Neuronal stem cell (in vitro differentiated cells): Measurements from ENCODE around the gene PPM1L.

Experiments used
- DNase-seq: peaks from one replicate; pipeline ENCODE4 v3.0.0-alpha.2; 2013; ENCODE audit warnings: low spot score
- H2AFZ ChIP-seq: one replicate; pipeline ENCODE4 v1.6.1; 2013; ENCODE audit warnings: mild to moderate bottlenecking, low read length, inconsistent platforms
- H2AK5ac ChIP-seq: 2 replicates; pipeline ENCODE4 v1.6.1; 2013; ENCODE audit warnings: low read depth, mild to moderate bottlenecking, inconsistent platforms, low read length, moderate library complexity, mixed read lengths
- H2BK120ac ChIP-seq: 2 replicates; pipeline ENCODE4 v1.6.1; 2013; ENCODE audit warnings: low read depth, mild to moderate bottlenecking, inconsistent platforms, low read length, moderate library complexity, mixed read lengths
- H2BK12ac ChIP-seq: one replicate; pipeline ENCODE4 v1.6.1; 2013; ENCODE audit warnings: low read length, inconsistent platforms
- H2BK15ac ChIP-seq: 2 replicates; pipeline ENCODE4 v1.6.1; 2013; ENCODE audit warnings: mild to moderate bottlenecking, low read length, inconsistent platforms, mixed read lengths
- H2BK5ac ChIP-seq: one replicate; pipeline ENCODE4 v1.6.1; 2013; ENCODE audit warnings: inconsistent platforms, mild to moderate bottlenecking, low read length, moderate library complexity
- H3K14ac ChIP-seq: one replicate; pipeline ENCODE4 v1.6.1; 2013; ENCODE audit warnings: low read length, inconsistent platforms
- H3K18ac ChIP-seq: 2 replicates; pipeline ENCODE4 v1.6.1; 2013; ENCODE audit warnings: low read length, inconsistent platforms
- H3K23ac ChIP-seq: 2 replicates; pipeline ENCODE4 v1.6.1; 2013; ENCODE audit warnings: low read depth, mild to moderate bottlenecking, mixed read lengths, low read length, inconsistent platforms; ENCODE audit not compliant: poor library complexity
- H3K27ac ChIP-seq: replicated peaks from 3 replicates; pipeline ENCODE4 v1.5.1; 2013; ENCODE audit warnings: low read length, inconsistent platforms
- H3K27me3 ChIP-seq, 3 experiments: 2 replicates each; pipeline ENCODE4 v1.6.1; 2013; ENCODE audit warnings: low read length in 3 of 3, mild to moderate bottlenecking in 2 of 3, inconsistent platforms in 1 of 3, low read depth in 1 of 3, mixed read lengths in 1 of 3, moderate library complexity in 1 of 3; ENCODE audit not compliant: control insufficient read depth in 3 of 3, insufficient read depth in 3 of 3
- H3K36me3 ChIP-seq, 2 donors: replicated peaks in 1 of 2; 2 replicates each; pipeline ENCODE4 v1.6.1; 2013; ENCODE audit warnings: low read length in 2 of 2; ENCODE audit not compliant: control insufficient read depth in 2 of 2, insufficient read depth in 2 of 2
- H3K4ac ChIP-seq: 2 replicates; pipeline ENCODE4 v1.6.1; 2013; ENCODE audit warnings: inconsistent platforms, mild to moderate bottlenecking, low read length, moderate library complexity
- H3K4me1 ChIP-seq, 2 donors: 1 replicate in 1 of 2; 2 replicates in 1 of 2; pipeline ENCODE4 v1.6.1; 2013; ENCODE audit warnings: low read length in 2 of 2, low read depth in 1 of 2; ENCODE audit not compliant: control insufficient read depth in 2 of 2, insufficient read depth in 1 of 2
- H3K4me2 ChIP-seq: one replicate; pipeline ENCODE4 v1.6.1; 2013; ENCODE audit warnings: mild to moderate bottlenecking, low read length, inconsistent platforms; ENCODE audit not compliant: insufficient read depth, poor library complexity, severe bottlenecking
- H3K4me3 ChIP-seq, 2 donors: 2 replicates each; pipeline ENCODE4 v1.5.1; 2013; ENCODE audit warnings: low read length in 2 of 2, mild to moderate bottlenecking in 2 of 2, inconsistent platforms in 1 of 2, moderate library complexity in 1 of 2
- H3K79me1 ChIP-seq: one replicate; pipeline ENCODE4 v1.6.1; 2013; ENCODE audit warnings: low read depth, mild to moderate bottlenecking, inconsistent platforms, low read length, moderate library complexity
- H3K9ac ChIP-seq: one replicate; pipeline ENCODE4 v1.6.1; 2013; ENCODE audit warnings: mild to moderate bottlenecking, low read depth, low read length, inconsistent platforms; ENCODE audit not compliant: poor library complexity
- H3K9me3 ChIP-seq, 2 donors: replicated peaks in 1 of 2; 2 replicates each; pipeline versions ENCODE3 to v1.6.1; 2013; ENCODE audit warnings: low read length in 2 of 2, mild to moderate bottlenecking in 2 of 2, inconsistent platforms in 1 of 2, low read depth in 1 of 2, mixed read lengths in 1 of 2, moderate library complexity in 1 of 2; ENCODE audit not compliant: control insufficient read depth in 2 of 2, insufficient read depth in 1 of 2
- H4K8ac ChIP-seq: one replicate; pipeline ENCODE4 v1.6.1; 2013; ENCODE audit warnings: low read depth, mild to moderate bottlenecking, inconsistent platforms, low read length, moderate library complexity
- H4K91ac ChIP-seq: one replicate; pipeline ENCODE4 v1.6.1; 2013; ENCODE audit warnings: low read length, low read depth, mild to moderate bottlenecking, inconsistent platforms; ENCODE audit not compliant: poor library complexity
- WGBS, 2 donors: extraction: QIAGEN DNeasy Blood & Tissue Kit; methylation state at CpG; one replicate each; pipeline ENCODE4 v1.1.7; 2013; ENCODE audit warnings: missing lambda C conversion rate in 2 of 2, mixed read lengths in 1 of 2; ENCODE audit not compliant: insufficient read length in 2 of 2, insufficient replicate concordance in 1 of 2; ENCODE audit errors: extremely low coverage in 2 of 2; 5-methylcytosine and 5-hydroxymethylcytosine counted together

The PPM1L gene

DNA sequence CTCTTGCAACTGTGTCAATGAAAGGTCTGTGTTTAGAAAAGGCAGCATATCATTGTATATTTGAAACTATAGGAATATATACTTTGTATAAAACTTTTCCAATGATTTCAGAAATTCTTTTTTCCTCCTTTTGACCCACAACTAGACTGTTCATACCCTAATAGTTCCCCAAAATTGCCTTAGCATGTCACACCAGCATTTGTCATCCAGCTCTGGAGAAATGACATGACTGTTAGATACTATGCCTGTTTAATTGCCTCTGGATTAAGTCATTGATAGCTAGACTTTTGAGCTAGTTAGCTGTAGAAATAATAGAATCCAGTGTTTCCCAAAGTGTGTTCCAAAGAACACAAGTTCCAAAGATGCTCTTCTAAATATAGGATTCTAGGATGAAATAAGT is 316.7 kb downstream of the PPM1L start:
- H4K8ac ChIP-seq: no peak overlapping the region
- H3K18ac ChIP-seq: no peak overlapping the region
- H3K4me1 ChIP-seq: peaks cover 0 to 5% of the 10 kb centered on the region in 2 donors

DNA sequence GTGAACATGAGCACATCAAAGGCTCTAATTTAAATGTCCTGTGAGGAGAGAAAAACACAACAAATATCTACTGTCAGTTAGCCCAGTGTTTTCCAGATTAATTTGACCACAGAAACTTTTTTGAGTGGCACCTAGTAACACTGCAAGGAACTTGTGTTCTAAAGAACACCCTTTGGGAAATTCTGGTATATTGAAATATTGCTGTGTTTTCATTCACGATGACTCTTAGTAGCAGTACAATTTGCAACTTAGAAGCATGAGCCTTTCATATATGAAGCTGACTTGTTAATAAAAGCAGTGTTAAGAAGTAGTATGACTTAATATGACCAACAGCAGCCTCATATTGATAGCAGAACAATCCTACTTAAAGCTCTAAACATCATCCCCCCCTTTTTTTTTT is 317.1 kb downstream of the PPM1L start:
- H3K4ac ChIP-seq: no peak overlapping the region
- H3K9ac ChIP-seq: no peak overlapping the region
- no peaks in the 10 kb centered on the region for H3K79me1 ChIP-seq

More for the DNA sequence above, 316.7 kb downstream of the PPM1L start:
- Histone ChIP-seq H2AK5ac (no peak overlapping the region), H3K14ac (no peak overlapping the region), H3K4me2 (no peak overlapping the region), H2BK120ac (no peak overlapping the region), H2AFZ (no peak overlapping the region), H4K91ac (no peak overlapping the region), H3K9ac (no peak overlapping the region), H3K27ac (no peak overlapping the region), H3K79me1 (no peaks in the 10 kb centered on the region), H3K4ac (no peak overlapping the region), H2BK5ac (no peak overlapping the region), H2BK12ac (no peak overlapping the region), H2BK15ac (no peak overlapping the region), H3K27me3 (no peaks in the 10 kb centered on the region), H3K4me3 (no peak overlapping the region), H3K36me3 (peaks cover 0 to 20% of the 10 kb centered on the region in 2 donors), H3K9me3 (no peaks in the 10 kb centered on the region), H3K23ac (no peak overlapping the region)
- no peak for DNase-seq

DNA sequence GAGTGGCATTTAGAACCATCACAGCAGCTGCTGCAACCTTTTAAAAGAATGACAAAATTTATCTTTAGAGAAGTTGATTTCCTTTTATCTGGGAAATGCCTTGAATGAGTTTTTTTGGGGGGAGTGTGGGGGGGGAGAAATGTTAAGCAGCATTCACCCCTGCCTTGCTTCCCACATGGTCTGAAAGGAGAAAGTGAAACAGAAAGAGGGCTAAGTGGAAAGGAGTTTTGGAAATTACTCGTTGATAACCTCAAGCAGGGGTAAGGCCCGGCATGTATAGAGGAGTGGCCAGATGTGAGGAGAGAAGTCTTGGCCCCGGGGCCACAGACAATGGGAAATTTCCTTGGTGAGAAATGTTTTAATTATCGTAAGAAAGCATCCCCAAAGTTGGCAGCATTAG is 325.6 kb downstream of the PPM1L start:
- Histone ChIP-seq H2BK15ac (no peak overlapping the region), H3K4me2 (no peak overlapping the region), H3K27me3 (no peaks in the 10 kb centered on the region), H4K8ac (no peak overlapping the region), H2AFZ (no peak overlapping the region), H4K91ac (no peak overlapping the region), H2BK12ac (no peak overlapping the region), H3K14ac (no peak overlapping the region), H2AK5ac (no peak overlapping the region), H3K4ac (no peak overlapping the region), H3K27ac (no peak overlapping the region), H2BK120ac (no peak overlapping the region), H3K23ac (no peak overlapping the region), H3K9ac (no peak overlapping the region), H2BK5ac (no peak overlapping the region), H3K4me3 (no peak overlapping the region), H3K9me3 (no peaks in the 10 kb centered on the region), H3K36me3 (peaks cover 0 to 2% of the 10 kb centered on the region in 2 donors), H3K4me1 (peaks cover 0 to 3% of the 10 kb centered on the region in 2 donors), H3K18ac (no peak overlapping the region), H3K79me1 (no peaks in the 10 kb centered on the region)
- DNase-seq: no peak
- WGBS, 2 donors: no CpG with 5 or more reads among the region's 4 CpGs

More for the DNA sequence above, 317.1 kb downstream of the PPM1L start:
- Histone ChIP-seq H2AFZ (no peak overlapping the region), H2BK15ac (no peak overlapping the region), H3K14ac (no peak overlapping the region), H4K8ac (no peak overlapping the region), H3K9me3 (no peaks in the 10 kb centered on the region), H3K18ac (no peak overlapping the region), H3K27me3 (no peaks in the 10 kb centered on the region), H2AK5ac (no peak overlapping the region), H3K4me2 (no peak overlapping the region), H3K4me1 (peaks cover 0 to 5% of the 10 kb centered on the region in 2 donors), H2BK5ac (no peak overlapping the region), H2BK120ac (no peak overlapping the region), H4K91ac (no peak overlapping the region), H3K4me3 (no peak overlapping the region), H2BK12ac (no peak overlapping the region), H3K27ac (no peak overlapping the region), H3K23ac (no peak overlapping the region), H3K36me3 (peaks cover 0 to 20% of the 10 kb centered on the region in 2 donors)
- no peak for DNase-seq
- WGBS, 2 donors: no CpG with 5 or more reads among the region's 1 CpG

DNA sequence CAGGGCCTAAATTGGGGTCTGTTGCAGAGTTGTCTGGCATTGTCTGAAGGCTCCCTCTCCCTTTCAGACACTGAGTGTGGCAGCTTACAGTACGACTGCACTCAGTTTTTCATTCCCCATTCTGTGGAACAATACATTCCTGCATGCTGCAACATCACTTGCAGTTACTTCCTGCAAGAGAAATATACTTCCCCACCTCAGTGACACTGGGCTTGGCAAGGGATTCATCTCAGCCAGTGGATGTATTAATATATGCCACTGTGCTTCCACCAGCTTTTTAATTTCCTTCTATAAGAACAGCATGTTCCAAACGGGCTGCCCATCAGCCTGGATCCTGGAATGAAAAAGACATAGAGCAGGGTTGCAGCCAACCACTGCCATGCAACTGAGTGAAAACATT is 326.0 kb downstream of the PPM1L start:
- no peak overlapping the region for H3K9ac ChIP-seq
- H3K18ac ChIP-seq: peak overlapping the region; percentile 19
- peaks cover 0 to 3% of the 10 kb centered on the region in 2 donors for H3K4me1 ChIP-seq
- no peak overlapping the region for H2BK12ac ChIP-seq
- DNase-seq: no peak
- no peak overlapping the region for H4K8ac ChIP-seq
- peaks cover 0 to 2% of the 10 kb centered on the region in 2 donors for H3K36me3 ChIP-seq
- no peaks in the 10 kb centered on the region for H3K27me3 ChIP-seq
- H2AK5ac ChIP-seq: no peak overlapping the region
- WGBS, 2 donors: no CpG with 5 or more reads among the region's 2 CpGs
- no peak overlapping the region for H3K27ac ChIP-seq
- no peak overlapping the region for H3K4me3 ChIP-seq
- no peaks in the 10 kb centered on the region for H3K79me1 ChIP-seq
- no peak overlapping the region for H2BK15ac ChIP-seq
- H3K23ac ChIP-seq: no peak overlapping the region
- no peak overlapping the region for H3K4me2 ChIP-seq
- H2AFZ ChIP-seq: no peak overlapping the region
- H4K91ac ChIP-seq: no peak overlapping the region
- H3K14ac ChIP-seq: no peak overlapping the region
- H2BK5ac ChIP-seq: no peak overlapping the region
- no peak overlapping the region for H2BK120ac ChIP-seq
- no peak overlapping the region for H3K4ac ChIP-seq
- H3K9me3 ChIP-seq: no peaks in the 10 kb centered on the region
